ENCODE results near the gene PPFIA4.

PPFIA4 gene

DNA sequence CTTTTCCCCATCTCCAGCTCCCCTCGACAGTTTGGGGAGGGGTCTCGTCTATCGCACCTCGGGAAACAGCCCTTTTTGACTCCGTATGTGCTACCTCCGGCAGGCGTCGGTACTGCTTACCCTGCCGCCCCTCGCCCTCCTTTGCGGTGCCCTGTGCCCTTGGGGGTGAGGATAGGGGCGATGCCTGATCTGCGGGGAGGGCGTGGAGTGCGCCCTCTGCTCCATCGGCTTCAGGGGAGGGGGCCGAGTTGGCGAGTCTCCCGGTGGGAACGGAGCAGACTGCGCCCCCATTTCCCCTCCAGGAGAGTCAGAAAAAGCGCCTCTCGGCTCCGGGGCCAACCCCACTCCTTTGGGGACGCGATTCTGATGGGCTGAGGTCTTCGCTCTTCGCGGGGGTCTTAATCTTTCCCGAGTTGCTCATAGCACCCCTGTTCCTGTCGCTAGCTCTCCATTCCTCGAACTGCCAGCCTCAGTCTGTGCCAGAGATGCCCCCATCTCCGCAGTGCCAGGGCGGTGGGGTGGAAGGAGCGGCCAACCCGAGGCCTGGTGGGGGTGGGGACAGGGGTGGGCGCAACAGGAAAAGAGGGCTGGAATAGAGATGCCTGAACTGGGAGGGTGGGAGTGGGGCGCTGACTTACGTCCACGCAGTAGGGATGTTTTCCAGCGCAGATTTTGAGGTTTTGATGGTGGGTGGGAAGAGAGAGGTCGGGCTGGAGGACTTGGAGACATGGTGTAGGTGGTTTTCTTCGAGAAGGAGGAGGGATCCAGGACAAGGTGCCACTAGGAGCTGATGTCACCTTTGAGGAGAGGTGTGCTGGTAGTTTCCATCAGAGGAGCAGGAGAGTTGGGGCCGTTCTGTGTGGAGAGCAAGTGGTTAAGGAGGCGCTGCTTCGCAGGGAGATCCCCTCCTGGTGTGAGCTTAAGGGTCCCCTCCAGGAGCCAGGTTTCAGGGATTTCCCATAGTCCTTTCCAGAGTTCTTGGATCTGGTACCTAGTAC lies 674 bp downstream of the PPFIA4 start:
- peak overlapping the region; percentile 47; the same call in 1 of the 2 replicates for H3K27ac ChIP-seq
- no peak for TF ChIP-seq ZFX (IDR thresholded peaks at IDR 0.05; ENCODE audit: borderline replicate concordance)
- TF ChIP-seq, protein P1, sequence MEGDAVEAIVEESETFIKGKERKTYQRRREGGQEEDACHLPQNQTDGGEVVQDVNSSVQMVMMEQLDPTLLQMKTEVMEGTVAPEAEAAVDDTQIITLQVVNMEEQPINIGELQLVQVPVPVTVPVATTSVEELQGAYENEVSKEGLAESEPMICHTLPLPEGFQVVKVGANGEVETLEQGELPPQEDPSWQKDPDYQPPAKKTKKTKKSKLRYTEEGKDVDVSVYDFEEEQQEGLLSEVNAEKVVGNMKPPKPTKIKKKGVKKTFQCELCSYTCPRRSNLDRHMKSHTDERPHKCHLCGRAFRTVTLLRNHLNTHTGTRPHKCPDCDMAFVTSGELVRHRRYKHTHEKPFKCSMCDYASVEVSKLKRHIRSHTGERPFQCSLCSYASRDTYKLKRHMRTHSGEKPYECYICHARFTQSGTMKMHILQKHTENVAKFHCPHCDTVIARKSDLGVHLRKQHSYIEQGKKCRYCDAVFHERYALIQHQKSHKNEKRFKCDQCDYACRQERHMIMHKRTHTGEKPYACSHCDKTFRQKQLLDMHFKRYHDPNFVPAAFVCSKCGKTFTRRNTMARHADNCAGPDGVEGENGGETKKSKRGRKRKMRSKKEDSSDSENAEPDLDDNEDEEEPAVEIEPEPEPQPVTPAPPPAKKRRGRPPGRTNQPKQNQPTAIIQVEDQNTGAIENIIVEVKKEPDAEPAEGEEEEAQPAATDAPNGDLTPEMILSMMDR (IDR thresholded peaks at IDR 0.05), result no peak

DNA sequence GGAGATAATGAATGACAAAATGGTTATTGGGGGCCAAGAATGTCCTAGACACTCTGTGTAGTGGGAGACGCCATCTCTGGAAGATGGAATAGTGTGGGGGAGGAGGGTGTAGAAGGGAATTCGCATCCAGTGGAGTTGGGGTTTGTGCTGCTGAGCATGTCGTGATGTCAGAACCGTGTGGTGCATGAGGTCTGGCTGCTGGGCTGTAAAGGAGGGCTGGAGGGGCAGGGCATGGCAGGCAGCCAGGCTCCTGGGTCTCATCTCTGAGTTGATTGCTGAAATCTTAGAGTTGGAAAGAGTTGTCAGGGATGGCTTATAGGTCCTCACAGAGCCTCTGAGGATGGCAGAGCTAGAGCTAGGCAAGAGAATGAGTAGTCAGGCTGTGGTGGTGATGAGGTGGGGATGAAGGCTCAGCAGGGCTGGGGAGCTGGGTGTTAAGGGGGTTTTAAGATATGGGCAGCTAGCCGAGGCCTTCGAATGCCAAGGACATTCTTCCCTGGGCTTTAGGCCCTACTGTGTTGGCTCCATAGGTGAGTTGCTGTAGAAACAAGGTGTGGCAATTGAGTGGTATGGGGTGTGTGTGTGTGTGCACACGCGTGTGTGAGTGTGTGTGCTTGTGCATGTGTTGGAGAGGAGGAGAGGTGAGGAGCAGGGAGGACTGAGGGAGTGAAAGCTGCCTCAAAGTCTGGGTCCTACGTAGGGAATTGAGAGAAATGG lies 1.9 kb downstream of the PPFIA4 start:
- H3K27ac ChIP-seq, result no peak overlapping the region
- TF ChIP-seq, protein P1 (IDR thresholded peaks at IDR 0.05), result no peak
- TF ChIP-seq ZFX (IDR thresholded peaks at IDR 0.05; ENCODE audit: borderline replicate concordance), result no peak

DNA sequence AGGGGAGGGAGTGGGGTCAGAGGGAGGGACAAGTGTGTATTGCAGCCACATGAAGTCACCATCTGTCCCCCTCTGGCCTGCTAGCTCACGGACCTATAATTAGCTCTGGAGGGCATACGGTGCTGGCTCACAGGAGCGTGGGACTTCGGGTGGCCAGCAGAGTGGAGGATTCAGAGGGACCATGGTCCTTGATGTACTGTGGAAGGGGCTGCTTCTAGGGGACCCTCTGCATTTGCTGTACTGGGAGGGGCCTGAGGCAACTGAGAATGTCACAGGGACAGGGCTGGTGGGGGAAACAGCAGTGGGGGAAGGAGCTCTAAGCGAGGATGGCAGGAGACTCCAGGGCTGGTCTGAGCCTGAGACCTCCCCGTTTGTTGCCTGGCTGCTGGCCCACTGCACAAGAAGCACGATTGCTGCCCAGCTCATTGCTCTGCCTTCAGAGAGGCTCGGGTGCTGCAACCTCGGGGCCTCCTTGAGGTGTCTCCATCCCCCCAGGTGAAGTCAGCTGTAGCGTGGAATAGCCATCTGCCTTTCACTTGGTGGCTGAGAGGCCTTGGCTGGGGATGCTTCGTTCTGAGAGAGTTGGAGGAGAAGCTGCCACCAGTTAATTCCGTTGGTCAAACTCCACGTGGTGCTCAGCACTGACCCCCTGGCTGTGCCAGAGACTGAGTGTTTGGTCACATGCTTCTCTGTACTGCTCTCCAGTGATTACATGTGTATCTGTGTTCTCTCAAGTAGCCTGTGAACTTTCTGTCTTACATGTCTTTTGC lies 2.7 kb downstream of the PPFIA4 start:
- H3K27ac ChIP-seq, result no peak overlapping the region
- TF ChIP-seq, protein P1 (IDR thresholded peaks at IDR 0.05), result no peak
- no peak for TF ChIP-seq ZFX (IDR thresholded peaks at IDR 0.05; ENCODE audit: borderline replicate concordance)

DNA sequence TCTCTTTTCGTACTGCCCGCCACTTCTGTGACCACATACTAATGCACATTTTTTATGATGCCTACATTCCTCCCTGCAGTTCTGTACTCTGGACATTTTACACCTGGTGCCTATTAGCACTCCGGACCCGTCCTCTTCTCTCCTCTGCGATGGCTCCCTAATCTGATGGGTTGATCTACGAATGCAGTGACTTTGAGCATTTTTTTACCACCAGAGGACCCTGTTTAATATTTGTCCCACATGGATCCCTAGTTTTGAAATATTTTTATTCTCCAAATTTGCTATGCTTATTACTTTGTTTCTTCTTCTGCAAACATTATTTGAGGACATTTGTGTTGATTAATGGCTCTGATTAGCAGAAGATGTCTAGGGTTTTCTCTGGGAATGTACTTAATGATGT lies 5.2 kb downstream of the PPFIA4 start:
- H3K27ac ChIP-seq, result no peak overlapping the region
- TF ChIP-seq ZFX (IDR thresholded peaks at IDR 0.05; ENCODE audit: borderline replicate concordance), result no peak
- TF ChIP-seq, protein P1 (IDR thresholded peaks at IDR 0.05), result no peak

DNA sequence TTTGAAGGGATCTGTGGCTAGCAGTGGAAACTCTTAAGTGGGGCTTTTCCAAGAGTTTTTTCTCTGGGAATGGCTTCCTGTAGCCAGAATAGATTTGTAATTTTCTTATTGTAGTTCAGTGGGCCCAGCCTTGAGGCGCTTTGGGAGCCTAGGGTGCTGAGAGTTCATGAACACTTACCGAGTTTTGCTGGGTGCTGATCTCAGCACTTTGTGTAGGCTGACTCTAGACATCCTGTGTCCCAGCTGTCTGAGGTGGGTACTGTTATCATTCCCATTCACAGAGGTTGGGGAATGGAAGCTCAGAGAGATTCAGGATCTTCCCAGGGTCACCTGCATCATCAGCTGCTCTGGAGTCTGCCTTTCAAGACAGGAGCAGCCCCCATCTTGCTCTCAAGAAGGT lies 7.0 kb downstream of the PPFIA4 start:
- H3K27ac ChIP-seq, result no peak overlapping the region
- TF ChIP-seq ZFX (IDR thresholded peaks at IDR 0.05; ENCODE audit: borderline replicate concordance), result no peak
- TF ChIP-seq, protein P1 (IDR thresholded peaks at IDR 0.05), result no peak

DNA sequence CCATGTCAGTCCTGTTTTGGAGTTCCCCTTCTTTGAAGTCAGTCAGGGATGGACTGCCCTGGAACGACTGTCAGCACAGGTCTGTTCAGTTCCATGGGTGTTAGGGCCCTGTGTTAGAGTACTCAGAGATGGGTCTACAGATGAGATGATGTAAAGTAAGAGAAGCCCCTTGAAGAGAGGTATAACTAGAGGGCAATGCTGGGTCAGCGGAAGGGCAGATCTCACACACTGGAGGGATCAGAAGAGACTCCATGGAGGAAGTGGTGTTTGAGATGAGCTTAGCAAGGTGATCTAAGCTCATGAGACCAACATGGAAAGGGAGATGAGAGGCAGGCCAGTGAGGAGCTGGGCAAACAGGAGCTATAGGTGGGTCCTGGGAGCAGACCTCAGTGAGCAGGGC lies 7.6 kb downstream of the PPFIA4 start:
- TF ChIP-seq, protein P1 (IDR thresholded peaks at IDR 0.05), result no peak
- TF ChIP-seq ZFX (IDR thresholded peaks at IDR 0.05; ENCODE audit: borderline replicate concordance), result no peak
- H3K27ac ChIP-seq, result no peak overlapping the region

Measured in 22Rv1 (cell line).